ENCODE data around the gene MYADML2.

Gene MYADML2

DNA sequence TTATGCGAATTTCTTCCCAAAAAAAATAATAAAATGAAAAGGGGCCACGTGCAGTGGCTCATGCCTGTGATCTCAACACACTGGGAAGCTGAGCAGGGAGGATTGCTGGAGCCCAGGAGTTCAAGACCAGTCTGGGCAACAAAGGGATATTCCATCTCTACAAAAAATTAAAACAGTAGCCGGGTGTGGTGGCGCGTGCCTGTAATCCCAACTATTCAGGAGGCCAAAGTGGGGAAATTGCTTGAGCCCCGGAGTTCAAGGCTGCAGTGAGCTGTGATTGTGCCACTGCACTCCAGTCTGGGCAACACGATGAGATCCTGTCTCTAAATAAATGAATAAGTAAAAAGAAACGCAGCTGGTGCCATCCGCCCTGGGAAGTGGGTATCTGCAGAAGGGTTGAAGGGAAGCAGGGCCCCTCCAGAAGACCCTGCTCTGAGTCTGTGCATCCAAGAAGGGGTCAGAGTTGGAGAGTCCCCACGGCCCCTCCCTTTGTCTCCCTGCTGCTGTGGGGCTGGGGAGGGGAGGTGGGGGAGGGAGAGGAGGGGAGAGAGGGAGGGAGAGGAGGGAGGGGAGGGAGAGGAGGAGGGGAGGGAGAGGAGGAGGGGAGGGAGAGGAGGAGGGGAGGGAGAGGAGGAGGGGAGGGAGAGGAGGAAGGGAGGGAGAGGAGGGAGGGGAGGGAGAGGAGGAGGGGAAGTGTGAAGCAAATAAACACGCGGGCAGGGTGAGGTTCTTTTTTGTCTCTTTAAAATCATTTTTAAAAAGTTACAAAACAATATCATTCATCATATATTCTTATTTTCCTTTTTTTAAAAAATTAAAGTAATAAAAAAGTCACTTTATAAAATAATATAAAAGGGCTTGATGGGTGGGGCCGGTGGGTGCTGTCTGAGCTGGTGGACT is 5.0 kb upstream of the MYADML2 start:
- Histone ChIP-seq H3K4me3 (ENCODE audit: insufficient read depth, low read length, poor library complexity, severe bottlenecking) (no peak overlapping the region), H3K36me3 (ENCODE audit: low read length) (no peaks in the 10 kb centered on the region), H3K9ac (ENCODE audit: low read length) (peak overlapping the region; percentile 27; the same call in 1 of the 2 replicates), H3K4me2 (ENCODE audit: low read depth, low read length, poor library complexity, severe bottlenecking) (peak overlapping the region; percentile 17), H4K20me1 (ENCODE audit: low read depth, low read length) (no peaks in the 10 kb centered on the region), H3K9me3 (ENCODE audit: insufficient read depth, low read length) (no peaks in the 10 kb centered on the region), H2AFZ (ENCODE audit: low read depth, low read length, severe bottlenecking) (no peak overlapping the region), H3K79me2 (ENCODE audit: insufficient read depth, low read length) (peaks cover 7% of the 10 kb centered on the region), H3K9me2 (replicated peaks; ENCODE audit: insufficient read depth, low read length) (no peaks in the 10 kb centered on the region), H3K27ac (ENCODE audit: low read depth, low read length) (peak overlapping the region; percentile 83), H3F3A (ENCODE audit: insufficient read depth) (peaks cover 28% of the 10 kb centered on the region), H3K27me3 (ENCODE audit: low read length) (no peaks in the 10 kb centered on the region)
- TF ChIP-seq CTCF (IDR thresholded peaks at IDR 0.05; ENCODE audit: insufficient read depth, low read length, poor library complexity, severe bottlenecking): no peak
- TF ChIP-seq EZH2phosphoT487 (conservative IDR thresholded peaks at IDR 0.05; ENCODE audit: low read length): no peak

DNA sequence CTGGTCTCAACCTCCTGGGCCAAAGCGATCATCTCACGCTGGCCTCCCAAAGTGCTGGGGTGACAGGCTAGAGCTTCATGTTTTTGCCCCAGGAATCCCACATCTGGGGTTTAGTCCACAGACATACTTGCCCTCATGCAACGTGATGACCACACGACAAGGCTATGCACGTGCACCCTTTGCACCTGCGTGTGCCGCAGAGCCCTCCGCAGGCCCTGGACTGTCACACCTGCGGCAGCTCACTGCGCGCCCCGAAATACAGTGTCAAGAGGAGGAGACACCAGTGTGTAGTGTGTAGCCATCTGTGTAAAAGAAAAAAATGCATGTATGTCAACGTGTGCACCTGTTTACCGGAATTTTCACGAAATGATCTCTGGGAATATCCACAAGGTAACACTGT is 3.5 kb upstream of the MYADML2 start:
- Histone ChIP-seq H3F3A (ENCODE audit: insufficient read depth) (peaks cover 28% of the 10 kb centered on the region), H3K27ac (ENCODE audit: low read depth, low read length) (peak overlapping the region; percentile 86), H3K79me2 (ENCODE audit: insufficient read depth, low read length) (no peaks in the 10 kb centered on the region), H3K9me3 (ENCODE audit: insufficient read depth, low read length) (no peaks in the 10 kb centered on the region), H3K27me3 (ENCODE audit: low read length) (no peaks in the 10 kb centered on the region), H4K20me1 (ENCODE audit: low read depth, low read length) (no peaks in the 10 kb centered on the region), H3K9ac (ENCODE audit: low read length) (no peak overlapping the region), H3K36me3 (ENCODE audit: low read length) (no peaks in the 10 kb centered on the region), H2AFZ (ENCODE audit: low read depth, low read length, severe bottlenecking) (no peak overlapping the region), H3K4me3 (ENCODE audit: insufficient read depth, low read length, poor library complexity, severe bottlenecking) (no peak overlapping the region), H3K4me2 (ENCODE audit: low read depth, low read length, poor library complexity, severe bottlenecking) (peak overlapping the region; percentile 34), H3K9me2 (replicated peaks; ENCODE audit: insufficient read depth, low read length) (no peaks in the 10 kb centered on the region)
- TF ChIP-seq CTCF (IDR thresholded peaks at IDR 0.05; ENCODE audit: insufficient read depth, low read length, poor library complexity, severe bottlenecking) (no peak), EZH2phosphoT487 (conservative IDR thresholded peaks at IDR 0.05; ENCODE audit: low read length) (no peak)

- no peak overlapping the region for H3K4me3 ChIP-seq (ENCODE audit: insufficient read depth, low read length, poor library complexity, severe bottlenecking)
- H3K79me2 ChIP-seq (ENCODE audit: insufficient read depth, low read length): no peaks in the 10 kb centered on the region
- no peak overlapping the region for H3K9ac ChIP-seq (ENCODE audit: low read length)
- H3K27ac ChIP-seq (ENCODE audit: low read depth, low read length): peak overlapping the region; percentile 57
- no peaks in the 10 kb centered on the region for H3K9me2 ChIP-seq (replicated peaks; ENCODE audit: insufficient read depth, low read length)
- no peak overlapping the region for H3K4me2 ChIP-seq (ENCODE audit: low read depth, low read length, poor library complexity, severe bottlenecking)
- H3K27me3 ChIP-seq (ENCODE audit: low read length): no peaks in the 10 kb centered on the region
- no peaks in the 10 kb centered on the region for H4K20me1 ChIP-seq (ENCODE audit: low read depth, low read length)
- peaks cover 37% of the 10 kb centered on the region for H3F3A ChIP-seq (ENCODE audit: insufficient read depth)
- H2AFZ ChIP-seq (ENCODE audit: low read depth, low read length, severe bottlenecking): no peak overlapping the region
- no peaks in the 10 kb centered on the region for H3K36me3 ChIP-seq (ENCODE audit: low read length)
- no peaks in the 10 kb centered on the region for H3K9me3 ChIP-seq (ENCODE audit: insufficient read depth, low read length)
- TF ChIP-seq CTCF (IDR thresholded peaks at IDR 0.05; ENCODE audit: insufficient read depth, low read length, poor library complexity, severe bottlenecking): no peak
- no peak for TF ChIP-seq EZH2phosphoT487 (conservative IDR thresholded peaks at IDR 0.05; ENCODE audit: low read length)
These were observed 1.8 kb upstream of the MYADML2 start for GRCh38 chr17:81948635-81949378.

All from SU-DHL-6 (cell line).